Measurements from ENCODE around the gene OR8B8.

GRCh38 chr11:124479561-124479960, 34.1 kb upstream of the OR8B8 start:
- TF ChIP-seq TAF1 (IDR thresholded peaks at IDR 0.05; ENCODE audit: low read depth, low read length) (no peak), POLR2A (IDR thresholded peaks at IDR 0.05; ENCODE audit: low read depth, low read length) (no peak), SPI1 (IDR thresholded peaks at IDR 0.05; ENCODE audit: low read depth, low read length) (no peak), POLR2AphosphoS5 (IDR thresholded peaks at IDR 0.05; ENCODE audit: low read depth, low read length) (no peak), POU2F2 (IDR thresholded peaks at IDR 0.05; ENCODE audit: low read depth, low read length) (no peak), PAX5 (IDR thresholded peaks at IDR 0.05; ENCODE audit: insufficient read depth, low read length, severe bottlenecking) (no peak)

All from GM12891 (cell line).